Stimulated activated CD4-positive, alpha-beta T cell treated with anti-CD3 and anti-CD28 coated beads, Interleukin-4, amount 100 ng/mL, for 1 hour (primary cell): ENCODE results near the gene CAND1.

ENCODE experiments used
- DNase-seq: peaks from one replicate; pipeline ENCODE4 v3.0.0-alpha.2; 2020

Gene CAND1

GRCh38 chr12:67348683-67349082, 79.5 kb downstream of the CAND1 start:
- DNase-seq: no peak

- DNase-seq: no peak
Measured at GRCh38 chr12:67352682-67353081, 83.5 kb downstream of the CAND1 start.

GRCh38 chr12:67354322-67354721, 85.2 kb downstream of the CAND1 start:
- DNase-seq: no peak

GRCh38 chr12:67354966-67355365, 85.8 kb downstream of the CAND1 start:
- DNase-seq: no peak

GRCh38 chr12:67355428-67356379, 86.5 kb downstream of the CAND1 start:
- DNase-seq: no peak

GRCh38 chr12:67356380-67356774, 87.2 kb downstream of the CAND1 start:
- DNase-seq: no peak

- DNase-seq: no peak
Measured at GRCh38 chr12:67357376-67358125, 88.4 kb downstream of the CAND1 start.

- DNase-seq: no peak
Measured at GRCh38 chr12:67358781-67359338, 89.7 kb downstream of the CAND1 start.

GRCh38 chr12:67362526-67362925, 93.4 kb downstream of the CAND1 start:
- DNase-seq: no peak

GRCh38 chr12:67364228-67364627, 95.1 kb downstream of the CAND1 start:
- no peak for DNase-seq

- DNase-seq: no peak
Measured at GRCh38 chr12:67365131-67365530, 96.0 kb downstream of the CAND1 start.

- DNase-seq: no peak
Measured at GRCh38 chr12:67367843-67368242, 98.7 kb downstream of the CAND1 start.
